HCT116 (cell line): Measurements from ENCODE around the gene PTPN2. TPM values are rescaled to one million over a fixed set of nuclear protein-coding genes. Genes with fewer than 3 reads are reported as not detected.

Experiments used
- ATAC-seq: fragments of 200-7000 bp; cut with Tn5 transposase; 2 replicates; pipeline ENCODE4 v1.9.1; 2020; ENCODE audit warnings: mild to moderate bottlenecking, moderate library complexity
- BruUV-seq: library from RNA; stranded (reverse); fragments of 400-500 nt; replicated peaks from 2 replicates; lab custom pipeline; 2021; lab: Mats Ljungman, UMichigan
- CTCF ChIA-PET: fragments of 300-600 bp; sonication (Branson Sonifier 250); formaldehyde crosslinking; loops from one replicate; lab custom pipeline; 2021; ENCODE audit warnings: antibody characterized with exemption; lab: Charles Lee
- POLR2A ChIA-PET: fragments of 300-600, 350-600 bp; sonication (Branson Sonifier 250); formaldehyde crosslinking; loops from one replicate; lab custom pipeline; 2021; ENCODE audit warnings: antibody characterized with exemption; lab: Charles Lee
- RAD21 ChIA-PET, 2 experiments: fragments of 300-600 bp; sonication (Branson Sonifier 250); formaldehyde crosslinking; loops; one replicate each; lab custom pipeline; 2023; ENCODE audit warnings: low total read pairs in 2 of 2; ENCODE audit not compliant: uncharacterized antibody in 2 of 2, unreplicated experiment in 2 of 2, low non-redundant PET in 1 of 2; lab: Charles Lee
- DNase-seq: peaks from one replicate; pipeline ENCODE4 v3.0.0-alpha.2; 2010; ENCODE audit warnings: low read depth, low spot score
- H2AFZ ChIP-seq: fragments of 200-600 bp; shearing (Covaris generic), sonication (generic); 2 replicates; pipeline ENCODE4 v1.6.1; 2017; ENCODE audit warnings: low read depth, mixed run types, mixed read lengths, antibody characterized with exemption, low read length; ENCODE audit not compliant: poor library complexity, severe bottlenecking
- H3K27ac ChIP-seq: 2 replicates; pipeline ENCODE4 v1.5.1; 2012; ENCODE audit warnings: low read depth, low read length
- H3K27me3 ChIP-seq: fragments of 200-600 bp; sonication (generic); 2 replicates; pipeline ENCODE4 v1.6.1; 2016; ENCODE audit warnings: mixed run types, low read length, mixed read lengths; ENCODE audit not compliant: insufficient read depth
- H3K36me3 ChIP-seq, 2 experiments: fragments of 200-500 bp in 1 of 2; fragments of 200-600 bp in 1 of 2; sonication (Bioruptor generic) in 1 of 2; sonication (generic) in 1 of 2; 2 replicates each; pipeline versions ENCODE4 v1.5.1 to v1.6.1; 2014 to 2016; ENCODE audit warnings: low read length in 2 of 2, inconsistent platforms in 1 of 2, mixed read lengths in 1 of 2, mixed run types in 1 of 2; ENCODE audit not compliant: insufficient read depth in 2 of 2, control insufficient read depth in 1 of 2
- H3K4me1 ChIP-seq, 2 experiments: fragments of 200-600 bp in 1 of 2; sonication (generic) in 1 of 2; 2 replicates each; pipeline versions ENCODE4 v1.5.1 to v1.6.1; 2012 to 2017; ENCODE audit warnings: low read length in 2 of 2, inconsistent platforms in 1 of 2, mild to moderate bottlenecking in 1 of 2, mixed read lengths in 1 of 2, mixed run types in 1 of 2, moderate library complexity in 1 of 2; ENCODE audit not compliant: insufficient read depth in 2 of 2, control insufficient read depth in 1 of 2
- H3K4me2 ChIP-seq: fragments of 200-600 bp; sonication (generic); 2 replicates; pipeline ENCODE4 v1.6.1; 2017; ENCODE audit warnings: mixed run types, low read length, mixed read lengths
- H3K4me3 ChIP-seq, 2 experiments: fragments of 200-600 bp in 1 of 2; sonication (generic) in 1 of 2; replicated peaks in 1 of 2; 2 replicates each; pipeline ENCODE4 v1.5.1; 2011 to 2016; ENCODE audit warnings: low read length in 2 of 2, control low read depth in 1 of 2, low read depth in 1 of 2, mild to moderate bottlenecking in 1 of 2, mixed read lengths in 1 of 2, mixed run types in 1 of 2
- H3K79me2 ChIP-seq: fragments of 200-600 bp; sonication (generic); 2 replicates; pipeline ENCODE4 v1.6.1; 2017; ENCODE audit warnings: mild to moderate bottlenecking, mixed run types, low read length, moderate library complexity, mixed read lengths; ENCODE audit not compliant: insufficient read depth
- H3K9ac ChIP-seq: fragments of 200-600 bp; sonication (generic); 2 replicates; pipeline ENCODE4 v1.6.1; 2016; ENCODE audit warnings: low read length, mixed read lengths
- H3K9me2 ChIP-seq: fragments of 200-600 bp; sonication (generic), shearing (Covaris generic); 2 replicates; pipeline ENCODE4 v1.6.1; 2017; ENCODE audit warnings: mixed run types, mild to moderate bottlenecking, moderate library complexity; ENCODE audit not compliant: insufficient read depth
- H3K9me3 ChIP-seq, 2 experiments: fragments of 200-500 bp in 1 of 2; fragments of 200-600 bp in 1 of 2; sonication (Bioruptor generic) in 1 of 2; sonication (generic) in 1 of 2; 2 replicates each; pipeline ENCODE4 v1.6.1; 2014 to 2017; ENCODE audit warnings: low read length in 2 of 2, mixed read lengths in 2 of 2, inconsistent platforms in 1 of 2, low read depth in 1 of 2, mild to moderate bottlenecking in 1 of 2, mixed run types in 1 of 2, moderate library complexity in 1 of 2; ENCODE audit not compliant: control insufficient read depth in 1 of 2, insufficient read depth in 1 of 2
- H4K20me1 ChIP-seq: fragments of 200-600 bp; sonication (generic), shearing (Covaris generic); 2 replicates; pipeline ENCODE4 v1.6.1; 2017; ENCODE audit warnings: mixed run types, mild to moderate bottlenecking, moderate library complexity; ENCODE audit not compliant: insufficient read depth
- CEBPB ChIP-seq: IDR thresholded peaks from 2 replicates; pipeline ENCODE4 v1.6.1; 2012; ENCODE audit warnings: low read depth
- EGR1 ChIP-seq: IDR thresholded peaks from 2 replicates; pipeline ENCODE4 v1.6.1; 2012; ENCODE audit warnings: low read depth
- ELF1 ChIP-seq: IDR thresholded peaks from 2 replicates; pipeline ENCODE4 v1.6.1; 2012; ENCODE audit warnings: low read depth, borderline replicate concordance
- EZH2 ChIP-seq: fragments of 200-600 bp; sonication (generic); IDR thresholded peaks from 2 replicates; pipeline ENCODE4 v1.6.1; 2017; ENCODE audit warnings: antibody characterized with exemption, mixed run types
- EZH2phosphoT487 ChIP-seq: fragments of 200-600 bp; IDR thresholded peaks from 2 replicates; pipeline ENCODE4 v1.6.1; 2018; ENCODE audit warnings: antibody characterized with exemption, borderline replicate concordance
- FOSL1 ChIP-seq: IDR thresholded peaks from 2 replicates; pipeline ENCODE4 v1.6.1; 2012; ENCODE audit warnings: low read depth
- RAD21 ChIP-seq: IDR thresholded peaks from 2 replicates; pipeline ENCODE4 v1.6.1; 2012; ENCODE audit warnings: low read depth, mild to moderate bottlenecking
- SP1 ChIP-seq: IDR thresholded peaks from 2 replicates; pipeline ENCODE4 v1.6.1; 2012; ENCODE audit warnings: low read depth
- SRF ChIP-seq: IDR thresholded peaks from 2 replicates; pipeline ENCODE4 v1.6.1; 2012; ENCODE audit warnings: low read depth
- ZFX ChIP-seq: fragments of 450-650 bp; IDR thresholded peaks from 2 replicates; pipeline ENCODE4 v1.6.1; 2017
- ZNF274 ChIP-seq: fragments of 200-500 bp; sonication (Bioruptor generic); IDR thresholded peaks from 2 replicates; pipeline ENCODE4 v1.6.1; 2014; ENCODE audit warnings: mild to moderate bottlenecking, low read depth, low read length, inconsistent platforms
- intact Hi-C: fragments of 100-400 bp; cut with micrococcal nuclease; formaldehyde crosslinking; loops from 2 replicates; pipeline ENCODE4 v1.10.0; 2022
- total RNA-seq: library from RNA; stranded (reverse); gene quantifications from one replicate; pipeline ENCODE4 v1.2.1, GENCODE V29; 2021; ENCODE audit not compliant: unreplicated experiment
- TF ChIP-seq, protein P1 (sequence below): IDR thresholded peaks from 2 replicates; pipeline ENCODE4 v1.6.1; 2011; ENCODE audit warnings: mild to moderate bottlenecking, low read length, moderate library complexity; ENCODE audit not compliant: insufficient replicate concordance; ENCODE audit errors: extremely low read depth
- TF ChIP-seq, protein P2 (sequence below): IDR thresholded peaks from 2 replicates; pipeline ENCODE4 v1.6.1; 2012
- TF ChIP-seq, protein P3 (sequence below): IDR thresholded peaks from 2 replicates; pipeline ENCODE4 v1.6.1; 2012; ENCODE audit warnings: low read depth
- TF ChIP-seq, protein P4 (sequence below): IDR thresholded peaks from 2 replicates; pipeline ENCODE4 v1.6.1; 2012

The PTPN2 gene
- total RNA-seq, 1 experiment from 2014 or later, result 50.3 TPM

DNA sequence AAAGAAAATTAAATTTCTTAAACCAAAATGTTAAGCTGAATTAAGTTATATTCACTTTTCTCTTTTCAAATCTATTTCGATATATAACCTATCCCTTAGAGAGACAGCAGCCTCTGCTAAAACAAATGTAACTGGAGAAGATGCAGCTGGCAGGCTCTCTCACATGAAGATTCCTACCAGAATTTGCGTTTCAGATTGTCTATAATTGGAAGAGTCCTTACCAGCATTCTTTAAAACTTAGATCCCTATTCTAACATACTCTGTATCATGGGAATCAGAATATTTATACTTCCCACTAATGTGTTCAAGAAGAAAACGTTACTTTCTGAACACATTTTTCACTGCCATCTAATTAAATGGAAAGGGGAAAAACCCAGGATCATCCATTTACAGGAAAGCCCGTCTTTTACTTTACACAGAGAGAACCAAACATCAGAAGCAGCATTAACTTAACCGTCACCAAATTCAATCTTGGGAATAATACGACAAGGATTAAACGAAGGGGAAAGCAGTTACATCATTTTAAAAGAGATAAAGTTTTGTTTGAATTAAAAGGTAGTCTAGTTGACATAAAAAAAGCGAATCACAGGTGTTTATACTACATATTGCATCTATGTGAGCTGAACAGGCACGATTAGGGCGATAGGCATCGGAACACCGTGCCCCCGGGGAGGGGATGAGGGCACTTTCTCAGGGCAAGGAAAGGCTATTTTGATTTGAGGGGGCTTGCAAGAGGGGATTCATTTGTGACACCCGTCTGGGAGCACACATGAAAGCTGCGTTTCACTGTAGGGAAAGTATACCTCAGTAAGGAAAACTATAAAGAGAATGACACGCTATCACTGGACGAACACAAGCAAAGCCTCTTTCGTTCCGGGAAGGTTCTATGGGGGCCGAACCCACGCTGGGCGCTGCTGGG lies 1.3 kb downstream of the PTPN2 start:
- peak overlapping the region; percentile 96 for H3K27ac ChIP-seq
- no peak for TF ChIP-seq ZFX
- TF ChIP-seq, protein P1, sequence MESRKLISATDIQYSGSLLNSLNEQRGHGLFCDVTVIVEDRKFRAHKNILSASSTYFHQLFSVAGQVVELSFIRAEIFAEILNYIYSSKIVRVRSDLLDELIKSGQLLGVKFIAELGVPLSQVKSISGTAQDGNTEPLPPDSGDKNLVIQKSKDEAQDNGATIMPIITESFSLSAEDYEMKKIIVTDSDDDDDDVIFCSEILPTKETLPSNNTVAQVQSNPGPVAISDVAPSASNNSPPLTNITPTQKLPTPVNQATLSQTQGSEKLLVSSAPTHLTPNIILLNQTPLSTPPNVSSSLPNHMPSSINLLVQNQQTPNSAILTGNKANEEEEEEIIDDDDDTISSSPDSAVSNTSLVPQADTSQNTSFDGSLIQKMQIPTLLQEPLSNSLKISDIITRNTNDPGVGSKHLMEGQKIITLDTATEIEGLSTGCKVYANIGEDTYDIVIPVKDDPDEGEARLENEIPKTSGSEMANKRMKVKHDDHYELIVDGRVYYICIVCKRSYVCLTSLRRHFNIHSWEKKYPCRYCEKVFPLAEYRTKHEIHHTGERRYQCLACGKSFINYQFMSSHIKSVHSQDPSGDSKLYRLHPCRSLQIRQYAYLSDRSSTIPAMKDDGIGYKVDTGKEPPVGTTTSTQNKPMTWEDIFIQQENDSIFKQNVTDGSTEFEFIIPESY, result no peak
- TF ChIP-seq EGR1, result no peak; the same call in 1 of the 2 replicates
- TF ChIP-seq, protein P2, sequence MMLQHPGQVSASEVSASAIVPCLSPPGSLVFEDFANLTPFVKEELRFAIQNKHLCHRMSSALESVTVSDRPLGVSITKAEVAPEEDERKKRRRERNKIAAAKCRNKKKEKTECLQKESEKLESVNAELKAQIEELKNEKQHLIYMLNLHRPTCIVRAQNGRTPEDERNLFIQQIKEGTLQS, result no peak
- no peak for TF ChIP-seq EZH2
- no peak for TF ChIP-seq FOSL1
- TF ChIP-seq, protein P3, sequence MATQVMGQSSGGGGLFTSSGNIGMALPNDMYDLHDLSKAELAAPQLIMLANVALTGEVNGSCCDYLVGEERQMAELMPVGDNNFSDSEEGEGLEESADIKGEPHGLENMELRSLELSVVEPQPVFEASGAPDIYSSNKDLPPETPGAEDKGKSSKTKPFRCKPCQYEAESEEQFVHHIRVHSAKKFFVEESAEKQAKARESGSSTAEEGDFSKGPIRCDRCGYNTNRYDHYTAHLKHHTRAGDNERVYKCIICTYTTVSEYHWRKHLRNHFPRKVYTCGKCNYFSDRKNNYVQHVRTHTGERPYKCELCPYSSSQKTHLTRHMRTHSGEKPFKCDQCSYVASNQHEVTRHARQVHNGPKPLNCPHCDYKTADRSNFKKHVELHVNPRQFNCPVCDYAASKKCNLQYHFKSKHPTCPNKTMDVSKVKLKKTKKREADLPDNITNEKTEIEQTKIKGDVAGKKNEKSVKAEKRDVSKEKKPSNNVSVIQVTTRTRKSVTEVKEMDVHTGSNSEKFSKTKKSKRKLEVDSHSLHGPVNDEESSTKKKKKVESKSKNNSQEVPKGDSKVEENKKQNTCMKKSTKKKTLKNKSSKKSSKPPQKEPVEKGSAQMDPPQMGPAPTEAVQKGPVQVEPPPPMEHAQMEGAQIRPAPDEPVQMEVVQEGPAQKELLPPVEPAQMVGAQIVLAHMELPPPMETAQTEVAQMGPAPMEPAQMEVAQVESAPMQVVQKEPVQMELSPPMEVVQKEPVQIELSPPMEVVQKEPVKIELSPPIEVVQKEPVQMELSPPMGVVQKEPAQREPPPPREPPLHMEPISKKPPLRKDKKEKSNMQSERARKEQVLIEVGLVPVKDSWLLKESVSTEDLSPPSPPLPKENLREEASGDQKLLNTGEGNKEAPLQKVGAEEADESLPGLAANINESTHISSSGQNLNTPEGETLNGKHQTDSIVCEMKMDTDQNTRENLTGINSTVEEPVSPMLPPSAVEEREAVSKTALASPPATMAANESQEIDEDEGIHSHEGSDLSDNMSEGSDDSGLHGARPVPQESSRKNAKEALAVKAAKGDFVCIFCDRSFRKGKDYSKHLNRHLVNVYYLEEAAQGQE, result no peak
- no peak for TF ChIP-seq SP1
- TF ChIP-seq CEBPB, result no peak
- no peak for TF ChIP-seq ZNF274
- no peak for TF ChIP-seq RAD21
- TF ChIP-seq, protein P4, sequence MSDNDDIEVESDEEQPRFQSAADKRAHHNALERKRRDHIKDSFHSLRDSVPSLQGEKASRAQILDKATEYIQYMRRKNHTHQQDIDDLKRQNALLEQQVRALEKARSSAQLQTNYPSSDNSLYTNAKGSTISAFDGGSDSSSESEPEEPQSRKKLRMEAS, result no peak
- TF ChIP-seq ELF1, result no peak
- TF ChIP-seq SRF, result no peak
- no peak for TF ChIP-seq EZH2phosphoT487
- no peak overlapping the region for H2AFZ ChIP-seq

More for the DNA sequence above, 1.3 kb downstream of the PTPN2 start:
- H3K27me3 ChIP-seq, result no peaks in the 10 kb centered on the region
- POLR2A ChIA-PET, result interaction anchor here (0.6 to 1.5 kb wide), 13 partner anchors 8 to 588 kb away, joined by 3 to 6 read pairs (median 3); partner anchors contain the start of genes CEP192, CEP76, PSMG2 and SEH1L
- peak overlapping the region; percentile 81 to 87 for H3K4me3 ChIP-seq
- H3K4me2 ChIP-seq, result peak overlapping the region; percentile 91
- no peaks in the 10 kb centered on the region; the same call in 1 of the 2 replicates for H4K20me1 ChIP-seq
- intact Hi-C loops, result loop anchor here (2.0 kb wide), 1 partner anchor 66 kb away; the partner anchor contains the start of gene SEH1L
- no peaks in the 10 kb centered on the region for H3K9me3 ChIP-seq
- no peak for ATAC-seq
- H3K36me3 ChIP-seq, result no peaks in the 10 kb centered on the region
- no peak for DNase-seq
- BruUV-seq, result no TSS peak
- peaks cover 59% of the 10 kb centered on the region for H3K79me2 ChIP-seq
- no peaks in the 10 kb centered on the region for H3K9me2 ChIP-seq
- RAD21 ChIA-PET, result no interaction called here
- H3K9ac ChIP-seq, result peak overlapping the region; percentile 86
- H3K4me1 ChIP-seq, result peaks cover 3 to 18% of the 10 kb centered on the region in 2 experiments
- CTCF ChIA-PET, result interaction anchor here (1.0 kb wide), 1 partner anchor 611 kb away, joined by 4 read pairs; no protein-coding TSS in a partner anchor
